H9 (cell line): ENCODE data around the gene KRT78. TPM values are rescaled to one million over a fixed set of nuclear protein-coding genes. Genes with fewer than 3 reads are reported as not detected.

Source experiments
- DNase-seq: peaks from one replicate; pipeline ENCODE4 v3.0.0-alpha.2; 2017
- H2AFZ ChIP-seq: one replicate; pipeline ENCODE4 v1.6.1; 2013; ENCODE audit warnings: mild to moderate bottlenecking, low read length, control low read depth, moderate library complexity
- H2AK5ac ChIP-seq: 2 replicates; pipeline ENCODE4 v1.6.1; 2013; ENCODE audit warnings: low read length, control low read depth, mixed read lengths; ENCODE audit not compliant: insufficient read length
- H2BK120ac ChIP-seq: one replicate; pipeline ENCODE4 v1.6.1; 2013; ENCODE audit warnings: low read depth, mild to moderate bottlenecking, low read length, control low read depth, inconsistent platforms; ENCODE audit not compliant: poor library complexity, severe bottlenecking
- H2BK12ac ChIP-seq: 2 replicates; pipeline ENCODE4 v1.6.1; 2013; ENCODE audit warnings: low read length, control low read depth, mixed read lengths, low read depth; ENCODE audit not compliant: insufficient read length
- H2BK15ac ChIP-seq: 2 replicates; pipeline ENCODE4 v1.6.1; 2013; ENCODE audit warnings: low read depth, low read length, control low read depth
- H2BK20ac ChIP-seq: one replicate; pipeline ENCODE4 v1.6.1; 2013; ENCODE audit warnings: low read depth, mild to moderate bottlenecking, low read length, control low read depth, inconsistent platforms; ENCODE audit not compliant: poor library complexity, severe bottlenecking
- H2BK5ac ChIP-seq: 2 replicates; pipeline ENCODE4 v1.6.1; 2013; ENCODE audit warnings: low read length, control low read depth, mixed read lengths; ENCODE audit not compliant: insufficient read length
- H3K14ac ChIP-seq: 2 replicates; pipeline ENCODE4 v1.6.1; 2013; ENCODE audit warnings: low read length, control low read depth; ENCODE audit not compliant: insufficient read depth
- H3K18ac ChIP-seq: 2 replicates; pipeline ENCODE4 v1.6.1; 2013; ENCODE audit warnings: low read depth, mild to moderate bottlenecking, mixed read lengths, low read length, control low read depth; ENCODE audit not compliant: insufficient read length
- H3K23ac ChIP-seq: 2 replicates; pipeline ENCODE4 v1.6.1; 2013; ENCODE audit warnings: low read length, control low read depth, mixed read lengths, low read depth; ENCODE audit not compliant: insufficient read length
- H3K23me2 ChIP-seq: 2 replicates; pipeline ENCODE4 v1.6.1; 2013; ENCODE audit warnings: low read depth, mild to moderate bottlenecking, mixed read lengths, low read length, control low read depth; ENCODE audit not compliant: insufficient read length, poor library complexity, severe bottlenecking
- H3K27ac ChIP-seq: 2 replicates; pipeline ENCODE4 v1.5.1; 2013; ENCODE audit warnings: low read length, control low read depth, mixed read lengths, low read depth; ENCODE audit not compliant: insufficient read length
- H3K27me3 ChIP-seq: 2 replicates; pipeline ENCODE4 v1.6.1; 2013; ENCODE audit warnings: low read length, control low read depth, inconsistent platforms; ENCODE audit not compliant: insufficient read depth
- H3K4ac ChIP-seq: 2 replicates; pipeline ENCODE4 v1.6.1; 2013; ENCODE audit warnings: low read depth, mild to moderate bottlenecking, control low read depth, inconsistent platforms, low read length, moderate library complexity
- H3K4me1 ChIP-seq: 2 replicates; pipeline ENCODE4 v1.6.1; 2013; ENCODE audit warnings: low read length, control low read depth, inconsistent platforms; ENCODE audit not compliant: insufficient read depth
- H3K4me2 ChIP-seq: 2 replicates; pipeline ENCODE4 v1.6.1; 2013; ENCODE audit warnings: low read length, control low read depth, mixed read lengths; ENCODE audit not compliant: insufficient read length, insufficient read depth
- H3K56ac ChIP-seq: 2 replicates; pipeline ENCODE4 v1.6.1; 2013; ENCODE audit warnings: low read depth, mild to moderate bottlenecking, mixed read lengths, low read length, control low read depth; ENCODE audit not compliant: insufficient read length
- H3K79me1 ChIP-seq: 2 replicates; pipeline ENCODE4 v1.6.1; 2013; ENCODE audit warnings: low read depth, mild to moderate bottlenecking, moderate library complexity, low read length, control low read depth, inconsistent platforms; ENCODE audit not compliant: insufficient read depth, poor library complexity, severe bottlenecking
- H3K79me2 ChIP-seq: 2 replicates; pipeline ENCODE4 v1.6.1; 2013; ENCODE audit warnings: low read length, control low read depth, inconsistent platforms; ENCODE audit not compliant: insufficient read depth
- H3K9ac ChIP-seq: 2 replicates; pipeline ENCODE4 v1.6.1; 2013; ENCODE audit warnings: low read length, control low read depth, mixed read lengths; ENCODE audit not compliant: insufficient read length; ENCODE audit errors: extremely low read depth
- H3K9me3 ChIP-seq: one replicate; pipeline ENCODE4 v1.6.1; 2013; ENCODE audit warnings: low read depth, low read length, inconsistent platforms; ENCODE audit not compliant: control insufficient read depth
- H3T11ph ChIP-seq: one replicate; pipeline ENCODE4 v1.6.1; 2013; ENCODE audit warnings: mild to moderate bottlenecking, low read length, control low read depth, inconsistent platforms
- H4K20me1 ChIP-seq: one replicate; pipeline ENCODE4 v1.6.1; 2013; ENCODE audit not compliant: control insufficient read depth, insufficient read length, insufficient read depth
- H4K5ac ChIP-seq: 2 replicates; pipeline ENCODE4 v1.6.1; 2013; ENCODE audit warnings: low read depth, mild to moderate bottlenecking, mixed read lengths, low read length, control low read depth; ENCODE audit not compliant: insufficient read length
- H4K8ac ChIP-seq: replicated peaks from 2 replicates; pipeline ENCODE4 v1.6.1; 2013; ENCODE audit warnings: low read length, control low read depth, mixed read lengths, low read depth; ENCODE audit not compliant: insufficient read length
- H4K91ac ChIP-seq: 2 replicates; pipeline ENCODE4 v1.6.1; 2013; ENCODE audit warnings: low read depth, mild to moderate bottlenecking, moderate library complexity, mixed read lengths, low read length, control low read depth; ENCODE audit not compliant: insufficient read length
- H3K27ac Mint-ChIP-seq, 3 experiments: 2 replicates in 2 of 3; 3 replicates in 1 of 3; pipeline ENCODE4 v1.8.0; 2020 to 2021; ENCODE audit warnings: mixed read lengths in 3 of 3, mild to moderate bottlenecking in 1 of 3, moderate library complexity in 1 of 3
- H3K27me3 Mint-ChIP-seq: 2 replicates; pipeline ENCODE4 v1.8.0; 2021; ENCODE audit warnings: low read depth, mild to moderate bottlenecking, moderate library complexity, mixed read lengths
- H3K36me3 Mint-ChIP-seq, 3 experiments: 2 replicates in 2 of 3; 3 replicates in 1 of 3; pipeline ENCODE4 v1.8.0; 2020 to 2021; ENCODE audit warnings: low read depth in 3 of 3, mixed read lengths in 3 of 3; ENCODE audit not compliant: insufficient read depth in 1 of 3
- H3K4me1 Mint-ChIP-seq, 2 experiments: 2 replicates each; pipeline ENCODE4 v1.8.0; 2020; ENCODE audit warnings: mixed read lengths in 2 of 2
- H3K4me3 Mint-ChIP-seq, 2 experiments: 2 replicates in 1 of 2; 3 replicates in 1 of 2; pipeline ENCODE4 v1.8.0; 2020 to 2021; ENCODE audit warnings: mild to moderate bottlenecking in 2 of 2, mixed read lengths in 2 of 2, moderate library complexity in 1 of 2
- H3K9me3 Mint-ChIP-seq, 2 experiments: 2 replicates in 1 of 2; 3 replicates in 1 of 2; pipeline ENCODE4 v1.8.0; 2020; ENCODE audit warnings: mild to moderate bottlenecking in 2 of 2, mixed read lengths in 2 of 2, moderate library complexity in 1 of 2
- WGBS: extraction: QIAGEN DNeasy Blood & Tissue Kit; methylation state at CpG from one replicate; pipeline ENCODE4 v1.1.7; 2013; ENCODE audit warnings: missing lambda C conversion rate, low lambda C conversion rate, mixed read lengths; ENCODE audit not compliant: insufficient read length; ENCODE audit errors: extremely low coverage; 5-methylcytosine and 5-hydroxymethylcytosine counted together
- total RNA-seq: library from RNA; stranded (reverse); gene quantifications from 2 replicates; pipeline ENCODE4 v1.2.1, GENCODE V29; 2021
- TF ChIP-seq, protein P1 (sequence below): fragments of 200-600 bp; sonication (generic); conservative IDR thresholded peaks from 3 replicates; pipeline ENCODE4 v1.8.0; 2021; ENCODE audit warnings: antibody characterized with exemption, mild to moderate bottlenecking

KRT78 gene
- total RNA-seq, 1 experiment from 2014 or later: not detected

DNA sequence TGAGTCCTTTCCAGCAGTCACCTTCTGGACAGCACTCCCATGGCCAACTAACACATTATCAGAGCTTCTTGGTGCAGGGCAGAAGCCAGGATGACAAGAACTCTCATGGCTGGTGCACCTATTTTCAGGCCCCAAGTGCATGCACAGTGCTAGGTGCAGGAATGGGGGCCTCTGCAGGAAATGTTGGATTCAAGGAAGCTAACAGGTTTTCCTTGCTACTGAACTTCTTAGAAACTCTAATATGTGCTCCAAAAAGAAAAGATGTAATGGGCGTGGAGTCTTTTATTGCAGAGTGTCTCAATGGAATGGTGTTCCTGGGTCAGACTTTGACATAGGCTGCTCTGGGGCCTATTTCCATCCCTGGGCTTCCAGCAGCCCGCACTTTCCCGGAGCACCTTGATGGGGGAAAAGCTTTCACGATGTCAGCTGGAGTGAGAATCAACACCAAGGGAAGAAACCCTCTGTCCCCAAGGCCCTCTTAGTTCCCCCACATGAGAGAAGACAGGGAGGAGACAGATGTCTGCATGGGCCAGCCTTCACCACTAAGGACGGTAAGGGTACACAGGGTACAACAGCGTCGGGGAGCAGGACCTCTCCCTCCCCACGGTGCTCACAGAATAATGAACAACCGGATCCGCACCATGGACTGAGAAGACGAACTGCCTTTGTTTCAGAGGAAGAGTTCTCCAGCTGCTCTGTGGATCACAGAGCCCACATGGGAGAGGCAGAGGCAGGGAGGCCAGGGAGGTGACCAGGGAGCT lies 59.7 kb downstream of the KRT78 start:
- Histone ChIP-seq H2BK5ac (no peak overlapping the region), H2AK5ac (no peak overlapping the region), H4K20me1 (no peaks in the 10 kb centered on the region), H2BK120ac (no peak overlapping the region), H3K9ac (no peak overlapping the region), H3K4me2 (no peak overlapping the region), H3K4ac (no peak overlapping the region), H3K9me3 (no peaks in the 10 kb centered on the region), H3K18ac (no peak overlapping the region), H3T11ph (no peak overlapping the region), H2BK15ac (no peak overlapping the region), H2BK12ac (no peak overlapping the region), H4K8ac (no peak overlapping the region), H3K4me1 (no peaks in the 10 kb centered on the region), H3K27me3 (no peaks in the 10 kb centered on the region), H3K27ac (no peak overlapping the region), H3K79me1 (no peaks in the 10 kb centered on the region), H3K56ac (no peak overlapping the region), H4K5ac (no peak overlapping the region), H2AFZ (no peak overlapping the region), H3K79me2 (no peaks in the 10 kb centered on the region), H4K91ac (no peak overlapping the region), H3K23me2 (no peaks in the 10 kb centered on the region), H2BK20ac (no peak overlapping the region), H3K14ac (no peak overlapping the region; the same call in 1 of the 2 replicates), H3K23ac (no peak overlapping the region)
- WGBS: no CpG with 5 or more reads among the region's 11 CpGs
- no peak for DNase-seq
- Mint-ChIP-seq H3K36me3 (no peaks in the 10 kb centered on the region), H3K4me1 (peaks cover 0 to 10% of the 10 kb centered on the region in 2 experiments; a peak in 2 of 4 replicates), H3K27ac (no peak overlapping the region), H3K9me3 (peaks cover 0 to 2% of the 10 kb centered on the region in 2 experiments; a peak in 2 of 5 replicates), H3K27me3 (peaks cover 9% of the 10 kb centered on the region), H3K4me3 (no peak overlapping the region)
- TF ChIP-seq, protein P1, sequence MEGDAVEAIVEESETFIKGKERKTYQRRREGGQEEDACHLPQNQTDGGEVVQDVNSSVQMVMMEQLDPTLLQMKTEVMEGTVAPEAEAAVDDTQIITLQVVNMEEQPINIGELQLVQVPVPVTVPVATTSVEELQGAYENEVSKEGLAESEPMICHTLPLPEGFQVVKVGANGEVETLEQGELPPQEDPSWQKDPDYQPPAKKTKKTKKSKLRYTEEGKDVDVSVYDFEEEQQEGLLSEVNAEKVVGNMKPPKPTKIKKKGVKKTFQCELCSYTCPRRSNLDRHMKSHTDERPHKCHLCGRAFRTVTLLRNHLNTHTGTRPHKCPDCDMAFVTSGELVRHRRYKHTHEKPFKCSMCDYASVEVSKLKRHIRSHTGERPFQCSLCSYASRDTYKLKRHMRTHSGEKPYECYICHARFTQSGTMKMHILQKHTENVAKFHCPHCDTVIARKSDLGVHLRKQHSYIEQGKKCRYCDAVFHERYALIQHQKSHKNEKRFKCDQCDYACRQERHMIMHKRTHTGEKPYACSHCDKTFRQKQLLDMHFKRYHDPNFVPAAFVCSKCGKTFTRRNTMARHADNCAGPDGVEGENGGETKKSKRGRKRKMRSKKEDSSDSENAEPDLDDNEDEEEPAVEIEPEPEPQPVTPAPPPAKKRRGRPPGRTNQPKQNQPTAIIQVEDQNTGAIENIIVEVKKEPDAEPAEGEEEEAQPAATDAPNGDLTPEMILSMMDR: no peak
